Skeletal muscle tissue (tissue), 4 donors: Measurements from ENCODE around the gene ADAMTS10. TPM values are rescaled to one million over a fixed set of nuclear protein-coding genes. Genes with fewer than 3 reads are reported as not detected.
A peak's percentile ranks its signal among the peaks of the same experiment; 100 is the strongest.
"Not testable (repeated sequence)": the region's sequence is repeated elsewhere in the genome, so short reads cannot be mapped to it uniquely, and the experiment has no call there.

Experiments
- H3K27ac ChIP-seq: one replicate; pipeline ENCODE4 v1.7.0; 2013; ENCODE audit warnings: mild to moderate bottlenecking, low read depth, low read length, inconsistent platforms
- H3K27me3 ChIP-seq, 3 donors: one replicate each; pipeline ENCODE4 v1.7.0; 2013; ENCODE audit warnings: low read length in 3 of 3; ENCODE audit not compliant: control insufficient read depth in 3 of 3, insufficient read depth in 3 of 3
- H3K36me3 ChIP-seq, 3 donors: one replicate each; pipeline ENCODE4 v1.7.0; 2013; ENCODE audit warnings: low read length in 3 of 3; ENCODE audit not compliant: control insufficient read depth in 3 of 3, insufficient read depth in 3 of 3
- H3K4me1 ChIP-seq, 3 donors: one replicate each; pipeline ENCODE4 v1.7.0; 2013; ENCODE audit warnings: low read length in 3 of 3, mild to moderate bottlenecking in 3 of 3; ENCODE audit not compliant: control insufficient read depth in 3 of 3, insufficient read depth in 3 of 3
- H3K4me3 ChIP-seq, 3 donors: one replicate each; pipeline ENCODE4 v1.7.0; 2013; ENCODE audit warnings: low read length in 3 of 3
- H3K9ac ChIP-seq, 3 donors: one replicate each; pipeline ENCODE4 v1.7.0; 2013; ENCODE audit warnings: low read length in 3 of 3, mild to moderate bottlenecking in 3 of 3, moderate library complexity in 2 of 3, low read depth in 1 of 3
- H3K9me3 ChIP-seq, 3 donors: one replicate each; pipeline ENCODE4 v1.7.0; 2013; ENCODE audit warnings: low read length in 3 of 3; ENCODE audit not compliant: control insufficient read depth in 3 of 3
- total RNA-seq: library from RNA; depleted of rRNA; stranded (reverse); fragments of >200 nt; gene quantifications from one replicate; pipeline ENCODE4 v1.2.3, GENCODE V29; 2014
- donor health status: Osteomylitis.

Gene ADAMTS10
- total RNA-seq, 1 donor from 2014 or later, result 18.8 TPM

DNA sequence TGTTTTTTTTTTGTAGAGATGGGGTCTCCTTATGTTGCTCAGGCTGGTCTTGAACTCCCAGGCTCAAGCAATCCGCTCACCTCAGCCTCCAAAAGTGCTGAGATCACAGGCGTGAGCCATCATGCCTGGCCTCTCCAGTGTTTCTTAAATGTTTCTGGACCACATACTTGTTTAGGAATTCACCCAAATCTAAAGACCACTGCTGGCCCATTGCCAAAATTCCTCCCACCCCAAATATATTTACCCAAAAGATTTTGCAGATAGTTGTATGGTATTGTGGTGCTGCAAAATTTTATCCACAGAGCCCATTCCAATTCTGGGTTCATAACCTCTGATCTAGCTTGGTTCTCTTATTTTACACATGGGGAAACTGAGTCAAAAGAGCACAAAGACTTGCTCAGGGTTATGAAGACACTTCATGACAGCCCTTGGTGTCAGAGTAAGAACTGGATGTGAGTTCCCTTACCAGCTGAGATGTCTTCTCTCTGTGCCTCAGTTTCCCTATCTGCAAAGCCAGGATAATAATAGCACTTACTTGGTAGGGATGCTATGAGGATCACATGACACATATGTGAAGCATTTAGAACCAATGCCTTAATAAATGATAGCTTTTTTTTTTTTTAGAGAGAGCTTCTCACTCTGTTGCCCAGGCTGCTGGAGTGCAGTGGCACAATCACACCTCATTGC is 30.8 kb upstream of the ADAMTS10 start:
- no peaks in the 10 kb centered on the region for H3K27me3 ChIP-seq
- H3K9me3 ChIP-seq, result peaks cover 8 to 11% (median 8%) of the 10 kb centered on the region in 3 donors
- no peaks in the 10 kb centered on the region for H3K36me3 ChIP-seq
- peaks cover 2 to 4% (median 3%) of the 10 kb centered on the region in 3 donors for H3K4me1 ChIP-seq
- no peak overlapping the region for H3K27ac ChIP-seq
- H3K4me3 ChIP-seq, result no peak overlapping the region
- no peak overlapping the region for H3K9ac ChIP-seq

DNA sequence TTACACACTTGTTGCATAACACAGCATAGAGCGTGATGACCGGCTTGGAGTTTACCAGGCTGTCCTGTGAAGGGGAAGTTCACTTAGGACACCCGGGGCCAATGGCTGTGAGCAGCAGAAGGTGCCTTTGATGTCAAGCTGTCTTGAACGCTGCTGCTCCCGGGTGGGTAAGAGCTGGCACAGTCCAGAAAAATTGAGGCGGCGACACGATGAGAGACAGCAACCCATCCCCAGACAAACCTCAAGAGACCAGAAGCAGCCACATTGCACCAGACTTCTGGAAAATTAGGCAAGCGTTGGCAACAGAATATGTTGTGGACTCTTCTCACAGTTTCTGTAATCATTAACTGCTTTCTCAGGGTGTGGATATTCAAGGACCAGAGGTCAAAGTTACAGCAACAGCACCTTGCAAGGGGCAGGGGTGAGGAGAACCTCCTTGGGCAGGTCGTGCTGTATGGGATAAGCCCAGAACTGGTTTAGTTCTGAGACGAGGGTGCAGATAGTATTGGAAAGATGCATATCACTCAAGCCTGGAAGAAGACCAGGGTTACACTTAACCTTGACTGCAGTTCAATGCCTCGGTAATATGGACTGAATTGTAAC is 30.0 kb upstream of the ADAMTS10 start:
- H3K27me3 ChIP-seq, result no peaks in the 10 kb centered on the region
- H3K9ac ChIP-seq, result no peak overlapping the region
- H3K4me3 ChIP-seq, result peak overlapping the region in 1 of 3 donors; percentile 10
- no peaks in the 10 kb centered on the region for H3K36me3 ChIP-seq
- H3K27ac ChIP-seq, result no peak overlapping the region
- peaks cover 2 to 4% (median 3%) of the 10 kb centered on the region in 3 donors for H3K4me1 ChIP-seq
- peaks cover 8 to 11% (median 8%) of the 10 kb centered on the region in 3 donors for H3K9me3 ChIP-seq

DNA sequence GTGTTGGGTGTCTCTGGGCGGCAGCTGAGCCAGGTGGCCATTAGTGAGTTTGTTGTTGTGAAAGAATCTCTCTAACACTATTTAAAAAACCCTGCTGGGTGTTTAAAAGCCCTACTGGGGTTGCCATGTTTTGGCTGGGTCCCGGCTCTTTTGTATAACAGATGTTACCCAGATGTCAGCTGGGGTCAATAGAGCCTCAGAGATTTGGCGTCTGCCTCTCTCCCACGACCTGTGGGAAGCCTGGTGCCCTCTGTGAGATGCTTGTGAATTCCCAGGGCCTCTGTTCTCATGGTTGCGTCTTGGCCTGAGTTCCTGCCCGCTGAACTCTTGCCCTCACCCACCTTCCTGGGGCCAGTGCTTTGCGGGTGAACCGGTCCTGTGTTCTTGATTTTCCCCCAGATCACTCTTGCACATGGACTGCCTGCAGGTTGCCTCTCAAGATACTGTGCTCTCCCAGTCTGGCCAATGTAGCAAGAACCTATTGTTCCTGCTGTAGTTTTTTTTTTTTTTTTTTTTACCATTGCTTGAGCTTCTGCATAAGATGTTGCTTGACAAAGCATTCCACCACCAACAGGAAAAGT is 29.4 kb upstream of the ADAMTS10 start:
- no peaks in the 10 kb centered on the region for H3K27me3 ChIP-seq
- peak overlapping the region; percentile 19 for H3K27ac ChIP-seq
- no peak overlapping the region for H3K4me3 ChIP-seq
- no peaks in the 10 kb centered on the region for H3K36me3 ChIP-seq
- H3K9me3 ChIP-seq, result peaks cover 8 to 11% (median 8%) of the 10 kb centered on the region in 3 donors
- no peak overlapping the region for H3K9ac ChIP-seq
- H3K4me1 ChIP-seq, result peaks cover 2 to 4% (median 3%) of the 10 kb centered on the region in 3 donors

DNA sequence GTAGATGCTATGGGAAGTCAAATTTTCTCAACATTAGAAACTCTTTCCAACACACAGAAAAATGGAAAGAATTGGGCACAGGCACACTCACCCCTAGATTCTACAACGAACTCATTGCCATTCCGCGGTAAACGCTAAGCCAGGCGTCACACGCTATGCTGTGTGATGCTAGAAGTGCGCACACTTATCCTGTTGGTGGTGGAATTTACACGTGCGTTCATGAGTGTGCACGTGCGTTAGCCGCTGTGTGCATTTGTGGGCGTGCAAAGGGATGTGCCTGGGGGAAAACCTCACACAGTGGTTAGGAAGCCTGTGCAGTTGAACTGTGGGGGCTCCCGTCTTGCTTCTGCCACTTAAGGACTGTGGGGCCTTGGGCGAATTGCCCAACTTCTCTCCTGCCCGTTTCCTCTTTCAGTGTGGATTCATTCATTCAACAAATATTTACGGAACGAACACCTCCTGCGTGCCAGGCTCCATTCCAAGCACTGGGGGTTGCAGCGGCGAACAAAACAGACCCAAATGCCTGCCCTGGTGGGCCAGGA is 27.6 kb upstream of the ADAMTS10 start:
- Histone ChIP-seq H3K27me3 (no peaks in the 10 kb centered on the region), H3K27ac (no peak overlapping the region), H3K9ac (no peak overlapping the region), H3K36me3 (no peaks in the 10 kb centered on the region), H3K4me3 (no peak overlapping the region), H3K9me3 (peaks cover 8 to 11% (median 8%) of the 10 kb centered on the region in 3 donors), H3K4me1 (peaks cover 2 to 4% (median 3%) of the 10 kb centered on the region in 3 donors)

DNA sequence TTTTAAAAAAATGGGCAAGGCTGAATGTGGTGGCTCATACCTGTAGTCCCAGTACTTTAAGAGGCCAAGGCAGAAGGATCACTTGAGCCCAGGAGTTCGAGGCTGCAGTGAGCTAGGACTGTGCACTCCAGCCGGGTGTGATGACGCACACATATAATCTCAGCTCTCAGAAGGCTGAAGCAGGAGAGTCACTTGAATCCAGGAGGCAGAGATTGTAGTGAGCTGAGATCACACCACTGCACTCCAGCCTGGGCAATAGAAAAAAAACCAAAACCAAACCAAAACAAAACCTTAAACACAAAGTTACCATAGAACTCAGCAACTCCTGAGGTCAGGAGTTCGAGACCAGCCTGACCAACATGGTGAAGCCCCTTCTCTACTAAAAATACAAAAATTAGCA is 26.6 kb upstream of the ADAMTS10 start:
- not testable (repeated sequence) for H3K4me3 ChIP-seq, H3K9ac ChIP-seq, H3K4me1 ChIP-seq, H3K36me3 ChIP-seq, H3K27me3 ChIP-seq, H3K27ac ChIP-seq, H3K9me3 ChIP-seq

DNA sequence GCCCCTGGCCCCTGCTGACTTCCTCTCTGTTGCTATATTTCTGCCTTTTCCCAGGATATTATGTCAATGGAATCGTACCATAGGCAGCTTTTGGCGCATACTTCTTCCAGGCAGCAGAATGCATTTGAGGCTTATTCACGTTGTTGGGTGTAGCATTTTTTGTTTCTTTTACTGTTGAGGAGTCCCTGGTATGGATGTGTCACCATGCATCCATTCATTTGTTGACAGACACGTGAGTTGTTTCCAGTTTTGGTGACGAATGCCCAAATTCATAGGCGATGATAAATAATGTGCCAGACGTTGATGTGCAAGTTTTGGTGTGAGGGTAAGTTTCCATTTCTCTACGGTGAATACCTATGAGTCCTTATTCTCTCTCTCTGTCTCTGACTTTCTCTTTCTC is 24.9 kb upstream of the ADAMTS10 start:
- H3K4me1 ChIP-seq, result peaks cover 2 to 3% (median 2%) of the 10 kb centered on the region in 3 donors
- peaks cover 2 to 4% (median 3%) of the 10 kb centered on the region in 3 donors for H3K9me3 ChIP-seq
- no peaks in the 10 kb centered on the region for H3K27me3 ChIP-seq

DNA sequence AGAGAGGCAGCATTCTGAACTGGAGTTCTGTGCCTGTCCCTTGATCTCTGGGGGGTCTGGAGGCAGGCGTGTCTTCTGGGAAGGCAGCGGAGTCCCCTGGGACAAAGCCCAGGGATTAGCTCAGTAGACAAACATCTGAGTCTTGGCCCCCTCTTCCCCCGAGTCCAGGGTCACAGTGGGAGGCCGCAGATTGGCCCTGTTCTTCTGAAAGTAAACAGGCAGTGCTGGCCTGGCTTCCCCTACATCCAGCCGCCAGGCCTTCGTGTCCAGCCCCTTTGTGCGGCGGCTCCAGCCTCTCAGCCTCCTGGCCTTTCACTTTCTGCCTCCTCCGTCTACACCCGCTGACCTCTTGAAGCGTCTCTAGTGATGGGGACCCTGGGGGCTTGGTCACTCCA is 20.9 kb upstream of the ADAMTS10 start:
- Histone ChIP-seq H3K9me3 (peaks cover 2 to 6% (median 3%) of the 10 kb centered on the region in 3 donors), H3K4me3 (no peak overlapping the region), H3K27me3 (no peaks in the 10 kb centered on the region), H3K9ac (no peak overlapping the region), H3K4me1 (no peaks in the 10 kb centered on the region), H3K36me3 (no peaks in the 10 kb centered on the region), H3K27ac (peak overlapping the region; percentile 47)

More for the DNA sequence above, 24.9 kb upstream of the ADAMTS10 start:
- no peaks in the 10 kb centered on the region for H3K36me3 ChIP-seq
- no peak overlapping the region for H3K9ac ChIP-seq
- no peak overlapping the region for H3K27ac ChIP-seq
- H3K4me3 ChIP-seq, result no peak overlapping the region

DNA sequence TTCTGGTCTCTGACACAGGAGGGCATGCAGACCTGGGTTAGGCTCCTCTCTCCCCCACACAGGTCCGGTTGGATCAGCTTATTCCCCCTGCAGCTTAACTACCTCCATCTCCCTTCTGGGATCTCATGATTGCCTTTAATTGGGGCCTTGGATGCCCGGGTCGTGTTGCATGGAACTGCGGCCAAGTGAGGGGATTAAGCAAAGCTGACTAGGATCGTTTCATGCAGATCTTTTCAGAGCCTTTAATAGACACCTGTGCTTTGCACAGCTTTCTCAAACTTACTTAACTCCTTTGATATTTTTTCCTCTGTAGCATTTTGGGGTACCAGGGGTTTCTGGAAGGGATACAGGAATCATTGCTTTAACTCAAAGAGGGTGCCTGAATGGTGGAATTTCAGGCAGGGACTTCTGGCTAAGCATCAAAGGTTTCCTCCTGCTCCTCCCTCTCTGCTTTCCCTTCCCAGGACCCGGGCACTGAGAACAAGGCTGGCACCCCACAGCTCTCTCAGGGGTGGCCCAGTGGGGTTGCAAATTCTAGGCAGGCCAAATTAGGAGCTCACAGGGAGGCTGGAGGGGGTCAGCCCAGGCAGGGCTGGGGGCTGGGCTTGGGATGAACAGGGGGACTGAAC is 20.4 kb upstream of the ADAMTS10 start:
- H3K9ac ChIP-seq, result no peak overlapping the region
- no peaks in the 10 kb centered on the region for H3K36me3 ChIP-seq
- H3K27ac ChIP-seq, result peak overlapping the region; percentile 47
- no peak overlapping the region for H3K4me3 ChIP-seq
- H3K27me3 ChIP-seq, result no peaks in the 10 kb centered on the region
- H3K9me3 ChIP-seq, result peaks cover 2 to 6% (median 3%) of the 10 kb centered on the region in 3 donors
- no peaks in the 10 kb centered on the region for H3K4me1 ChIP-seq

DNA sequence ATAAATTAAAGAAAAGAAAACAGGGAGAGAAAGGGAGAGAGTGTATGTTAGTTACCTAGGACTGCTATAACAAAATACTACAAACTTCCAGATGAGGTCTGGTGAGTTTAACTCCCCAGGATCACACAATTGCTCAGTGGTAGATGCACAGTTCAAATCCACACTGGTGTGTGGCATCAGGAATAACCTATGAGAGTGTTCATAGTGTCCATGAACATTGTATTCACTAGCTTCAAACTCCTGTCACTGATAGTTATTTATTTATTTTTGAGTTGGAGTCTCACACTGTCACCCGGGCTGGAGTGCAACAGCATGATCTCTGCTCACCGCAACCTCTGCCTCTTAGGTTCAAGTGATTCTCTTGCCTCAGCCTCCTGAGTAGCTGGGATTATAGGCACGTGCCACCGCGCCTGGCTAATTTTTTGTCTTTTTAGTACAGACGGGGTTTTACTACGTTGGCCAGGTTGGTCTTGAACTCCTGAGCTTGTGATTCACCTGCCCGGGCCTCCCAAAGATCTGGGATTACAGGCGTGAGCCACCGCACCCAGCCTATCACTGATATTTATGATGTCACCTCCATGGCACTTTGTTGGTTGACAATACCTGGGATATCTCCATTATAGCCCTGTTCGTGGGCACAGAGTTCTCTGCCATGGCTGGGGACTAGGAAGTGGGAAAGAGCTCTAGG is 19.6 kb upstream of the ADAMTS10 start, which contains the start of gene NFILZ:
TSS of gene NFILZ (plus strand) at position 638 of the 688 bp plus-strand sequence. CDS start 46,133 bp downstream, outside the sequence.
- Histone ChIP-seq H3K27ac (peak within 1 kb of the TSS; percentile 47), H3K27me3 (no peaks in the 10 kb centered on the region), H3K36me3 (no peaks in the 10 kb centered on the region), H3K4me1 (no peaks in the 10 kb centered on the region), H3K9ac (no peak within 1 kb of the TSS), H3K4me3 (no peak within 1 kb of the TSS), H3K9me3 (peaks cover 2 to 6% (median 3%) of the 10 kb centered on the region in 3 donors)
